PFSK-1 (cell line): ENCODE results near the gene SLC2A4RG.

Experiments
- POLR2AphosphoS5 ChIP-seq: IDR thresholded peaks from 2 replicates; pipeline ENCODE4 v1.6.1; 2012; ENCODE audit warnings: low read depth, mild to moderate bottlenecking, control low read depth, low read length, moderate library complexity
- TAF1 ChIP-seq: IDR thresholded peaks from 2 replicates; pipeline ENCODE4 v1.6.1; 2012; ENCODE audit warnings: low read length, control low read depth, borderline replicate concordance; ENCODE audit not compliant: insufficient read depth
- TF ChIP-seq, protein P1 (sequence below), 2 experiments: IDR thresholded peaks; 2 replicates each; pipeline versions ENCODE4 v1.6.1 to v1.8.0; 2011 to 2012; ENCODE audit warnings: low read depth in 2 of 2, low read length in 2 of 2, control low read depth in 1 of 2, inconsistent platforms in 1 of 2, mild to moderate bottlenecking in 1 of 2, moderate library complexity in 1 of 2; ENCODE audit not compliant: insufficient read depth in 1 of 2

DNA sequence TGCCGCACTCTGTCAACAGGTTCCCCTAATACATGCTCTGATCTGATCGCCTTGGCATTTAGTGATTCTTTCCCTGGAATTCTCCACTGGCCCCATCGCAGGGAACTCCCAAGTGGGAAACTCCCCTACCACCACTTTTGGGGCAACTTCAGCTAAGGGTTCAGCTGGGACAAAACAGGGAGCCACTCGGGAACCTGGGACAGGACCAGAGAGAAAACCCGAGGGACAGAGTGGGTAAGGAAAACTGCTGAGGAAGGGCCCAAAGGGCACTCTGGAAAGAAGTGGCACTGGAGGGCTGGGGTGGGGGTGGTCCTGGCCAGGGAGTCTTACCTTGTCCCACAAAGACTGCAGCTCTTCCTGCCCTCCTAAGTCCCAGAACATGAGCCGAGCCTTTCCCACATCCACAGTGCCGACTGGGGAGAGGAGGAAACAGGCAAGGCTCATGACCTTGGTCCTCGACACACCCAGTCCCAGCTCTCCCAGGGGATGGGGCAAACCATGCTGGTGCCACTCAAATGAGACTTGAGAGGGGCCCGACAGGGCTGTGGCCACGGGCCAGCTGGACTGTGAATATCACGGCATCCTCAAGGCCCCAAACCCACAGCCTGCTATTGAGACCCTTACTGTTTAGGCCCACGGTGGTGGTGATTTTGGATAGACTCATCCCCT is 33.4 kb upstream of the SLC2A4RG start:
- TF ChIP-seq, protein P1, sequence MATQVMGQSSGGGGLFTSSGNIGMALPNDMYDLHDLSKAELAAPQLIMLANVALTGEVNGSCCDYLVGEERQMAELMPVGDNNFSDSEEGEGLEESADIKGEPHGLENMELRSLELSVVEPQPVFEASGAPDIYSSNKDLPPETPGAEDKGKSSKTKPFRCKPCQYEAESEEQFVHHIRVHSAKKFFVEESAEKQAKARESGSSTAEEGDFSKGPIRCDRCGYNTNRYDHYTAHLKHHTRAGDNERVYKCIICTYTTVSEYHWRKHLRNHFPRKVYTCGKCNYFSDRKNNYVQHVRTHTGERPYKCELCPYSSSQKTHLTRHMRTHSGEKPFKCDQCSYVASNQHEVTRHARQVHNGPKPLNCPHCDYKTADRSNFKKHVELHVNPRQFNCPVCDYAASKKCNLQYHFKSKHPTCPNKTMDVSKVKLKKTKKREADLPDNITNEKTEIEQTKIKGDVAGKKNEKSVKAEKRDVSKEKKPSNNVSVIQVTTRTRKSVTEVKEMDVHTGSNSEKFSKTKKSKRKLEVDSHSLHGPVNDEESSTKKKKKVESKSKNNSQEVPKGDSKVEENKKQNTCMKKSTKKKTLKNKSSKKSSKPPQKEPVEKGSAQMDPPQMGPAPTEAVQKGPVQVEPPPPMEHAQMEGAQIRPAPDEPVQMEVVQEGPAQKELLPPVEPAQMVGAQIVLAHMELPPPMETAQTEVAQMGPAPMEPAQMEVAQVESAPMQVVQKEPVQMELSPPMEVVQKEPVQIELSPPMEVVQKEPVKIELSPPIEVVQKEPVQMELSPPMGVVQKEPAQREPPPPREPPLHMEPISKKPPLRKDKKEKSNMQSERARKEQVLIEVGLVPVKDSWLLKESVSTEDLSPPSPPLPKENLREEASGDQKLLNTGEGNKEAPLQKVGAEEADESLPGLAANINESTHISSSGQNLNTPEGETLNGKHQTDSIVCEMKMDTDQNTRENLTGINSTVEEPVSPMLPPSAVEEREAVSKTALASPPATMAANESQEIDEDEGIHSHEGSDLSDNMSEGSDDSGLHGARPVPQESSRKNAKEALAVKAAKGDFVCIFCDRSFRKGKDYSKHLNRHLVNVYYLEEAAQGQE (IDR thresholded peaks at IDR 0.05; ENCODE audit: insufficient read depth in 1 of 2, low read depth in 2 of 2, low read length in 2 of 2) = no peak
- TF ChIP-seq TAF1 (no peak), POLR2AphosphoS5 (no peak)
